Naive thymus-derived CD8-positive, alpha-beta T cell (primary cell): ENCODE results near the gene FAM174A. TPM values are rescaled to one million over a fixed set of nuclear protein-coding genes. Genes with fewer than 3 reads are reported as not detected.

Source experiments
- ATAC-seq, 2 donors: fragments of 150-1000 bp; cut with Tn5 transposase in 1 of 2; sonication (Bioruptor Pico), chemical (Tn5 transposase) in 1 of 2; 1 replicate in 1 of 2; 2 replicates in 1 of 2; pipeline ENCODE4 v1.10.0; 2021; ENCODE audit warnings: mild to moderate bottlenecking in 2 of 2, moderate library complexity in 2 of 2
- POLR2A ChIA-PET: fragments of 350-600 bp; sonication (Branson Sonifier 250); formaldehyde crosslinking; loops from one replicate; lab custom pipeline; 2021; ENCODE audit warnings: antibody characterized with exemption; lab: Charles Lee
- DNase-seq, 10 donors: peaks; one replicate each; pipeline versions ENCODE4 v3.0.0 to v3.0.0-alpha.2; 2020 to 2022
- H3K27ac Mint-ChIP-seq, 10 donors: one replicate each; pipeline ENCODE4 v1.8.0; 2020 to 2022; ENCODE audit warnings: mild to moderate bottlenecking in 10 of 10, mixed read lengths in 10 of 10, moderate library complexity in 4 of 10, inconsistent platforms in 1 of 10
- H3K27me3 Mint-ChIP-seq, 5 donors: one replicate each; pipeline ENCODE4 v1.8.0; 2021 to 2022; ENCODE audit warnings: mixed read lengths in 5 of 5
- H3K36me3 Mint-ChIP-seq, 3 donors: one replicate each; pipeline ENCODE4 v1.8.0; 2020 to 2022; ENCODE audit warnings: mixed read lengths in 3 of 3, mild to moderate bottlenecking in 2 of 3, inconsistent platforms in 1 of 3
- H3K4me1 Mint-ChIP-seq, 4 donors: one replicate each; pipeline ENCODE4 v1.8.0; 2021 to 2022; ENCODE audit warnings: mixed read lengths in 4 of 4
- H3K4me3 Mint-ChIP-seq, 10 donors: one replicate each; pipeline ENCODE4 v1.8.0; 2020 to 2022; ENCODE audit warnings: mild to moderate bottlenecking in 10 of 10, mixed read lengths in 10 of 10, moderate library complexity in 6 of 10, inconsistent platforms in 1 of 10
- H3K9me3 Mint-ChIP-seq, 9 donors: one replicate each; pipeline ENCODE4 v1.8.0; 2020 to 2022; ENCODE audit warnings: mixed read lengths in 9 of 9, mild to moderate bottlenecking in 3 of 9, inconsistent platforms in 1 of 9, moderate library complexity in 1 of 9
- polyA plus RNA-seq, 3 donors: library from polyadenylated mRNA; unstranded; fragments of 300-500 nt; fragmentation: Illumina TruSeq; gene quantifications; one replicate each; pipeline ENCODE4 v1.2.3, GENCODE V29; 2021
- total RNA-seq, 8 experiments: library from RNA in 2 of 8; stranded (reverse) in 2 of 8; gene quantifications; one replicate each; pipeline ENCODE4 v1.2.3 and lab custom pipeline; 2021 to 2026

Gene FAM174A
- total and polyA plus RNA-seq, 5 experiments from 2014 or later, result 4.4 to 7.5 (median 6.0) TPM

- no peak for ATAC-seq
- POLR2A ChIA-PET, result no interaction called here
- Mint-ChIP-seq H3K36me3 (no peaks in the 10 kb centered on the region), H3K9me3 (no peaks in the 10 kb centered on the region), H3K27ac (no peak overlapping the region), H3K4me1 (no peaks in the 10 kb centered on the region), H3K4me3 (no peak overlapping the region), H3K27me3 (peaks cover 0 to 10% (median 1%) of the 10 kb centered on the region in 5 donors)
- peak in 3 of 10 donors; percentile 20 to 31 (median 25) for DNase-seq
Observed at GRCh38 chr5:100623719-100624118, 88.5 kb downstream of the FAM174A start.

- POLR2A ChIA-PET, result no interaction called here
- Mint-ChIP-seq H3K4me3 (no peak overlapping the region), H3K27me3 (peaks cover 0 to 1% (median 0%) of the 10 kb centered on the region in 5 donors), H3K27ac (no peak overlapping the region), H3K9me3 (no peaks in the 10 kb centered on the region), H3K36me3 (no peaks in the 10 kb centered on the region), H3K4me1 (no peaks in the 10 kb centered on the region)
- ATAC-seq (no peak), DNase-seq (no peak)
Observed at GRCh38 chr5:100634937-100635534, 99.9 kb downstream of the FAM174A start.
